ENCODE measurements around the gene SLC5A11. TPM values are rescaled to one million over a fixed set of nuclear protein-coding genes. Genes with fewer than 3 reads are reported as not detected.

SLC5A11 gene
- total and polyA plus RNA-seq, 2 of the 13 experiments (the other 11 are each of a cell fraction or from before 2014, with no cell fraction given), result 1.2 to 3.3 TPM

DNA sequence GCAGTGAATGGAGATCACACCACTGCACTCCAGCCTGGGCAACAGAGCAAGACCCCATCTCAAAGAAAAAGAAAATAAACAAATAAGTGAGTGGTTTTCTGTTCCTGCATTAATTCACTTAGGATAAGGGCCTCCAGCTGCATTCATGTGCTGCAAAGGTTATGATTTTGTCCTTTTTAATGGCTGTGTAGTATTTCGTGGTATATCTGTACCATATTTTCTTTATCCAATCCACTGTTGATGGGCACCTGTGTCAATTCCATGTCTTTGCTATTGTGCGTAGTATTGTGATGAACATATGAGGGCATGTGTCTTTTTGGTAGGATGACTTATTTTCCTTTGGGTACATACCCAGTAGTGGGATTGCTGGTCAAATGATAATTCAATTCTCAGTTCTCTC lies 33.9 kb downstream of the SLC5A11 start:
- no peak overlapping the region for H3K4me3 ChIP-seq (replicated peaks in 1 of 3; ENCODE audit: insufficient read depth in 1 of 3, low read depth in 2 of 3, low read length in 3 of 3)
- no peak overlapping the region for H2AFZ ChIP-seq (ENCODE audit: low read length)
- in situ Hi-C loops (cut with HindIII; ENCODE audit: extremely low pct_ligation_motif_present, low pct_unique_long_range_greater_than_20kb), result no loop called here
- POLR2A ChIA-PET, result no interaction called here
- no peak overlapping the region for H3K27ac ChIP-seq (ENCODE audit: extremely low read length, insufficient read depth, low read length)
- no peaks in the 10 kb centered on the region for H3K27me3 ChIP-seq (ENCODE audit: control insufficient read depth in 1 of 2, insufficient read depth in 2 of 2, low read length in 2 of 2)
- no TSS peak for BruUV-seq (replicated peaks)
- TF ChIP-seq ZBTB14 (CRISPR knock-in tag; IDR thresholded peaks at IDR 0.05), result no peak
- TF ChIP-seq KLF16 (CRISPR knock-in tag; IDR thresholded peaks at IDR 0.05), result no peak
- no peak for TF ChIP-seq ZNF256 (CRISPR knock-in tag; conservative IDR thresholded peaks at IDR 0.05)
- TF ChIP-seq FOXA3 (CRISPR knock-in tag; IDR thresholded peaks at IDR 0.05), result no peak
- TF ChIP-seq, protein P1, sequence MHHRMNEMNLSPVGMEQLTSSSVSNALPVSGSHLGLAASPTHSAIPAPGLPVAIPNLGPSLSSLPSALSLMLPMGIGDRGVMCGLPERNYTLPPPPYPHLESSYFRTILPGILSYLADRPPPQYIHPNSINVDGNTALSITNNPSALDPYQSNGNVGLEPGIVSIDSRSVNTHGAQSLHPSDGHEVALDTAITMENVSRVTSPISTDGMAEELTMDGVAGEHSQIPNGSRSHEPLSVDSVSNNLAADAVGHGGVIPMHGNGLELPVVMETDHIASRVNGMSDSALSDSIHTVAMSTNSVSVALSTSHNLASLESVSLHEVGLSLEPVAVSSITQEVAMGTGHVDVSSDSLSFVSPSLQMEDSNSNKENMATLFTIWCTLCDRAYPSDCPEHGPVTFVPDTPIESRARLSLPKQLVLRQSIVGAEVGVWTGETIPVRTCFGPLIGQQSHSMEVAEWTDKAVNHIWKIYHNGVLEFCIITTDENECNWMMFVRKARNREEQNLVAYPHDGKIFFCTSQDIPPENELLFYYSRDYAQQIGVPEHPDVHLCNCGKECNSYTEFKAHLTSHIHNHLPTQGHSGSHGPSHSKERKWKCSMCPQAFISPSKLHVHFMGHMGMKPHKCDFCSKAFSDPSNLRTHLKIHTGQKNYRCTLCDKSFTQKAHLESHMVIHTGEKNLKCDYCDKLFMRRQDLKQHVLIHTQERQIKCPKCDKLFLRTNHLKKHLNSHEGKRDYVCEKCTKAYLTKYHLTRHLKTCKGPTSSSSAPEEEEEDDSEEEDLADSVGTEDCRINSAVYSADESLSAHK (CRISPR knock-in tag; IDR thresholded peaks at IDR 0.05; ENCODE audit: borderline replicate concordance), result no peak
- TF ChIP-seq THYN1 (CRISPR knock-in tag; IDR thresholded peaks at IDR 0.05; ENCODE audit: borderline replicate concordance, low read depth), result no peak
- TF ChIP-seq NCOA1 (CRISPR knock-in tag; IDR thresholded peaks at IDR 0.05), result no peak
- TF ChIP-seq TFDP1 (CRISPR knock-in tag; IDR thresholded peaks at IDR 0.05; ENCODE audit: borderline replicate concordance), result no peak
- TF ChIP-seq, protein P2, sequence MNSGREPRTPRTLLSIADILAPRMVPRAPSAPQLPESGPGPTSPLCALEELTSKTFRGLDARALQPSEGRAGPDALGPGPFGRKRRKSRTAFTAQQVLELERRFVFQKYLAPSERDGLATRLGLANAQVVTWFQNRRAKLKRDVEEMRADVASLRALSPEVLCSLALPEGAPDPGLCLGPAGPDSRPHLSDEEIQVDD (CRISPR knock-in tag; IDR thresholded peaks at IDR 0.05; ENCODE audit: borderline replicate concordance), result no peak
- intact Hi-C loops (cut with micrococcal nuclease; ENCODE audit: unreplicated experiment), result no loop called here
- H3K9me3 ChIP-seq (ENCODE audit: low read length), result no peaks in the 10 kb centered on the region
- no peak overlapping the region for H3K4me2 ChIP-seq (ENCODE audit: low read depth, low read length)
- WGBS (ENCODE audit: low lambda C conversion rate), result 92% methylated on average over 2 of the region's 2 CpGs
- no peaks in the 10 kb centered on the region for H4K20me1 ChIP-seq (ENCODE audit: insufficient read depth, low read length)
- FAIRE-seq (no peak), ATAC-seq (no peak), DNase-seq (ENCODE audit: low spot score) (no peak)
- CTCF ChIA-PET (ENCODE audit: low intra/inter-chr PET ratio, low total read pairs), result no interaction called here
- H3K4me1 ChIP-seq (ENCODE audit: insufficient read depth, low read length), result no peaks in the 10 kb centered on the region
- no peaks in the 10 kb centered on the region for H3K79me2 ChIP-seq (ENCODE audit: insufficient read depth, low read length)
- H3K9ac ChIP-seq (ENCODE audit: insufficient read depth, low read depth, low read length), result no peak overlapping the region
- no peaks in the 10 kb centered on the region for H3K36me3 ChIP-seq (replicated peaks in 1 of 2; ENCODE audit: control insufficient read depth in 1 of 2, insufficient read depth in 2 of 2, low read length in 2 of 2)

Measured in HepG2 (cell line).